Mesangial cell (primary cell): Measurements from ENCODE around the gene CEP78. TPM values are rescaled to one million over a fixed set of nuclear protein-coding genes. Genes with fewer than 3 reads are reported as not detected.

ENCODE experiments used
- total RNA-seq: library from RNA; depleted of rRNA; stranded (reverse); fragments of >200 nt; gene quantifications from 2 replicates; pipeline ENCODE4 v1.2.3, GENCODE V29; 2015

The CEP78 gene, protein sequence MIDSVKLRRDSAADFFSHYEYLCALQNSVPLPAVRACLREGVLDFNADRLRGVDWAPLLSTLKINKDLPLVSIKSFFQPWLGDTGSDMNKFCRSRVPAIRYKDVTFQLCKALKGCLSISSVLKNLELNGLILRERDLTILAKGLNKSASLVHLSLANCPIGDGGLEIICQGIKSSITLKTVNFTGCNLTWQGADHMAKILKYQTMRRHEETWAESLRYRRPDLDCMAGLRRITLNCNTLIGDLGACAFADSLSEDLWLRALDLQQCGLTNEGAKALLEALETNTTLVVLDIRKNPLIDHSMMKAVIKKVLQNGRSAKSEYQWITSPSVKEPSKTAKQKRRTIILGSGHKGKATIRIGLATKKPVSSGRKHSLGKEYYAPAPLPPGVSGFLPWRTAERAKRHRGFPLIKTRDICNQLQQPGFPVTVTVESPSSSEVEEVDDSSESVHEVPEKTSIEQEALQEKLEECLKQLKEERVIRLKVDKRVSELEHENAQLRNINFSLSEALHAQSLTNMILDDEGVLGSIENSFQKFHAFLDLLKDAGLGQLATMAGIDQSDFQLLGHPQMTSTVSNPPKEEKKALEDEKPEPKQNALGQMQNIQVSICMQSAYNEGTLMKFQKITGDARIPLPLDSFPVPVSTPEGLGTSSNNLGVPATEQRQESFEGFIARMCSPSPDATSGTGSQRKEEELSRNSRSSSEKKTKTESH
- 10.5 and 35.0 TPM in 2 replicates for total RNA-seq

GRCh38 chr9:78235762-78236550, at the start of gene CEP78:
TSS of gene CEP78 (plus strand) at chr9:78236075. CDS start at chr9:78236351, 276 bp downstream.

DNA sequence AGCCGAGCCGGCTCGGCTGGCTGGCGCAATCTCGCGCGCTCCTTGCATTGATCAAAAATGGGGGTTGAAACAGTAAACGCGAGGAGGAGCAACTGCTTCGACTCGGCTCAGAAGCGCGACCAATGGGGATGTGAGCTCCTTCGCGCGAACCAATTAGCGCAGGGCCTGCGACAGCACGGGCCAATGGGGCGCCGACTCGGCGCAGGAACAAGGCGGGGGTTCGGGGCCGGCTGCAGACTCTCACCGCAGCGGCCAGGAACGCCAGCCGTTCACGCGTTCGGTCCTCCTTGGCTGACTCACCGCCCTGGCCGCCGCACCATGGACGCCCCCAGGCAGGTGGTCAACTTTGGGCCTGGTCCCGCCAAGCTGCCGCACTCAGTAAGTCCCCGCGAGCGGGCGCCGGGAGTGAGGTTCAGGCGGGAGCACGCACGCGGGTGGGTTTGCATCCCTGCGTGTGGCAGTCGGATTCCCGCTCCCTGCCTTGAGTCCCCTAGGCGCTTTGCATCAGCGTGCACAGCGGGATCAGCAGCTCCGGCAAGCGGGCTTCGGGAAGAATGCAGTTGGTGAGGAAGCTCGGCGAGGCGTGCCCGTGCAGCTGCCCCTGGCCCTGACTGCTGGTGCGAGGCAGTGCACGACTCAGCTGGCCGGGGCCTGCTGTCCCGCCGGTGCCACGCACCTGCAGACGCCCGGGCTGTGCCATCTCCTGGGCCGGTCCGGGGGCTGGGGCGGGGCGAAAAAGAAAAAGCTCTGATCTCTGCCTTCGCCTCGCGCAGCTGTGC, 61.2 kb downstream of the CEP78 start, which contains the start of gene PSAT1:
PSAT1 (plus strand) TSS at position 233 of the 779 bp plus-strand sequence; CDS start at position 319, 86 bp downstream.

Other genes starting within 250 kb of the CEP78 start
- 20.2 and 22.8 TPM in 2 replicates for gene GNAQ, start 204.3 kb upstream of the CEP78 start, total RNA-seq
- gene PSAT1, start 61.0 kb downstream of the CEP78 start, total RNA-seq, result 71.9 and 121 TPM in 2 replicates